ENCODE data around the gene POLR2H. TPM values are rescaled to one million over a fixed set of nuclear protein-coding genes. Genes with fewer than 3 reads are reported as not detected.
A peak's percentile ranks its signal among the peaks of the same experiment; 100 is the strongest.

Gene POLR2H
- total and polyA plus RNA-seq, 10 of the 15 experiments (the other 5 are each of a cell fraction or from before 2014, with no cell fraction given): 74.2 to 357 (median 143) TPM

GRCh38 chr3:184345317-184346144 lies 16.0 kb upstream of the POLR2H start:
- CTCF ChIA-PET: interaction anchor here (0.6 kb wide), 1 partner anchor 8 kb away, joined by 3 read pairs; no protein-coding TSS in a partner anchor
- Histone ChIP-seq H3K9me3 (replicated peaks; ENCODE audit: control insufficient read depth, insufficient read depth, low read length) (no peaks in the 10 kb centered on the region), H3K36me3 (ENCODE audit: control insufficient read depth in 2 of 2, insufficient read depth in 2 of 2, low read length in 1 of 2) (no peaks in the 10 kb centered on the region), H3K27me3 (replicated peaks in 1 of 2; ENCODE audit: control insufficient read depth in 2 of 2, insufficient read depth in 2 of 2, low read length in 1 of 2) (no peaks in the 10 kb centered on the region), H3K9ac (ENCODE audit: control insufficient read depth, insufficient read depth, low read length) (no peak overlapping the region), H3K79me2 (ENCODE audit: control insufficient read depth, insufficient read depth, low read length) (no peaks in the 10 kb centered on the region), H3K4me3 (no peak overlapping the region), H3K4me2 (ENCODE audit: control insufficient read depth, insufficient read depth) (no peak overlapping the region), H2AFZ (ENCODE audit: control insufficient read depth, low read depth, low read length) (no peak overlapping the region), H3K27ac (ENCODE audit: control insufficient read depth, insufficient read depth) (no peak overlapping the region), H3K4me1 (ENCODE audit: control insufficient read depth, insufficient read depth, low read length) (peaks cover 2% of the 10 kb centered on the region; the same call in 1 of the 2 replicates), H4K20me1 (ENCODE audit: control insufficient read depth, insufficient read depth) (no peaks in the 10 kb centered on the region)
- in situ Hi-C loops (cut with MboI) (no loop called here), intact Hi-C loops (cut with micrococcal nuclease; ENCODE audit: unreplicated experiment) (no loop called here)
- no peak for DNase-seq (ENCODE audit: low read depth, low spot score)
- SMC1A ChIA-PET (ENCODE audit: uncharacterized antibody, unreplicated experiment): no interaction called here
- POLR2A ChIA-PET: no interaction called here
- BruUV-seq (replicated peaks): no TSS peak
- RAD21 ChIA-PET (ENCODE audit: unreplicated experiment): no interaction called here
- 53% methylated on average over 14 of the region's 14 CpGs for WGBS (ENCODE audit: insufficient coverage, insufficient replicate concordance, low lambda C conversion rate, missing lambda C conversion rate)
- no peak for FAIRE-seq
- ATAC-seq: peak; percentile 92
- TF ChIP-seq MXI1 (IDR thresholded peaks at IDR 0.05; ENCODE audit: low read depth, low read length) (no peak), NFXL1 (IDR thresholded peaks at IDR 0.05; ENCODE audit: borderline replicate concordance) (no peak), ZSCAN29 (IDR thresholded peaks at IDR 0.05) (no peak), HDGF (IDR thresholded peaks at IDR 0.05) (no peak), KAT2A (conservative IDR thresholded peaks at IDR 0.05; ENCODE audit: control insufficient read depth, low read depth, low read length) (no peak), ASH2L (IDR thresholded peaks at IDR 0.05; ENCODE audit: borderline replicate concordance, low read depth) (no peak), GATAD2B (conservative IDR thresholded peaks at IDR 0.05; ENCODE audit: low read depth) (no peak), TCF3 (IDR thresholded peaks at IDR 0.05; ENCODE audit: borderline replicate concordance, insufficient read depth, low read depth, low read length) (no peak), STAT1 (conservative IDR thresholded peaks at IDR 0.05) (no peak), NFYA (IDR thresholded peaks at IDR 0.05; ENCODE audit: borderline replicate concordance, low read depth, low read length) (no peak), CTCF (IDR thresholded peaks at IDR 0.05 in 2 of 3, conservative IDR thresholded peaks at IDR 0.05 in 1 of 3; ENCODE audit: control insufficient read depth in 2 of 3, extremely low read depth in 1 of 3, insufficient read depth in 1 of 3, low read depth in 3 of 3, low read length in 3 of 3) (peak; percentile 30 to 47 (median 33); a peak in 4 of 6 replicates), PKNOX1 (IDR thresholded peaks at IDR 0.05) (peak; percentile 90), ZNF274 (IDR thresholded peaks at IDR 0.05; ENCODE audit: insufficient read depth, insufficient read length) (no peak), JUND (IDR thresholded peaks at IDR 0.05; ENCODE audit: low read depth, low read length) (no peak), SP1 (IDR thresholded peaks at IDR 0.05; ENCODE audit: low read depth, low read length) (no peak)
- TF ChIP-seq, protein P1, sequence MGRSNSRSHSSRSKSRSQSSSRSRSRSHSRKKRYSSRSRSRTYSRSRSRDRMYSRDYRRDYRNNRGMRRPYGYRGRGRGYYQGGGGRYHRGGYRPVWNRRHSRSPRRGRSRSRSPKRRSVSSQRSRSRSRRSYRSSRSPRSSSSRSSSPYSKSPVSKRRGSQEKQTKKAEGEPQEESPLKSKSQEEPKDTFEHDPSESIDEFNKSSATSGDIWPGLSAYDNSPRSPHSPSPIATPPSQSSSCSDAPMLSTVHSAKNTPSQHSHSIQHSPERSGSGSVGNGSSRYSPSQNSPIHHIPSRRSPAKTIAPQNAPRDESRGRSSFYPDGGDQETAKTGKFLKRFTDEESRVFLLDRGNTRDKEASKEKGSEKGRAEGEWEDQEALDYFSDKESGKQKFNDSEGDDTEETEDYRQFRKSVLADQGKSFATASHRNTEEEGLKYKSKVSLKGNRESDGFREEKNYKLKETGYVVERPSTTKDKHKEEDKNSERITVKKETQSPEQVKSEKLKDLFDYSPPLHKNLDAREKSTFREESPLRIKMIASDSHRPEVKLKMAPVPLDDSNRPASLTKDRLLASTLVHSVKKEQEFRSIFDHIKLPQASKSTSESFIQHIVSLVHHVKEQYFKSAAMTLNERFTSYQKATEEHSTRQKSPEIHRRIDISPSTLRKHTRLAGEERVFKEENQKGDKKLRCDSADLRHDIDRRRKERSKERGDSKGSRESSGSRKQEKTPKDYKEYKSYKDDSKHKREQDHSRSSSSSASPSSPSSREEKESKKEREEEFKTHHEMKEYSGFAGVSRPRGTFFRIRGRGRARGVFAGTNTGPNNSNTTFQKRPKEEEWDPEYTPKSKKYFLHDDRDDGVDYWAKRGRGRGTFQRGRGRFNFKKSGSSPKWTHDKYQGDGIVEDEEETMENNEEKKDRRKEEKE (IDR thresholded peaks at IDR 0.05): no peak
- TF ChIP-seq, protein P2, sequence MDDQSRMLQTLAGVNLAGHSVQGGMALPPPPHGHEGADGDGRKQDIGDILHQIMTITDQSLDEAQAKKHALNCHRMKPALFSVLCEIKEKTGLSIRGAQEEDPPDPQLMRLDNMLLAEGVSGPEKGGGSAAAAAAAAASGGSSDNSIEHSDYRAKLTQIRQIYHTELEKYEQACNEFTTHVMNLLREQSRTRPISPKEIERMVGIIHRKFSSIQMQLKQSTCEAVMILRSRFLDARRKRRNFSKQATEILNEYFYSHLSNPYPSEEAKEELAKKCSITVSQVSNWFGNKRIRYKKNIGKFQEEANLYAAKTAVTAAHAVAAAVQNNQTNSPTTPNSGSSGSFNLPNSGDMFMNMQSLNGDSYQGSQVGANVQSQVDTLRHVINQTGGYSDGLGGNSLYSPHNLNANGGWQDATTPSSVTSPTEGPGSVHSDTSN (IDR thresholded peaks at IDR 0.05; ENCODE audit: insufficient replicate concordance, low read depth, low read length): peak; percentile 69

All from GM12878 (cell line).